ENCODE results near the gene REEP1.

DNA sequence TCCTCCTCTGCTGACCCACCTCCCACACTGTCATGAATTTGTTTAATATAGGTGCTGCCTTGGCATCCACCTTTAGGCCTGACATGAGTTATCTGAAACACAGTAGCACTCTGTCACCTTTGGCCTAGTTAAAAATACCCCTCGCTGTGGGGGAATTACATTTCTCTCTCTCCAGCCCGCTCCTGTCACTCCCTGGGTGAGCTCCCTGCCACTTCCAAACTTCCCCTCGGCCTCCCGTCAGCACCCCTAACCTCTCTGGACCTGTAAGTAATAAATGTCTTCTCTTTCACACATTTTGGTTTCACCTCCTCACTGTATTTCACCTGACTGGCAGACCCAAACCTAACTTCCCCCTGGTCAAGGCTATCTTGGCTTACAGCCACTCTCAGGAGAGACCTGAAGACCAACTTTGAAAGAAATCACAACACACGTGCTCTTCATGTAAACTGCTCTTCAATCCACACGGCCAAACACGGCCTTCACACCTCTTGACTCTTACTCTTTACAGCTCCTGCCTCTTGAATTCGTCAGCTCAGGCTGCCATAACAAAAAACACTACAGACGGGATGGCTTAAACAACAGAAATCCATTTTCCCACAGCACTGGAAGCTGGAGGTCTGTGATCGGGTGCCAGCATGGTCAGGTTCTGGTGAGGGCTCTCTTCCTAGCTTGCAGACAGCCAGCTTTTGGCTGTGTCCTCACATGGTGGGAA, 28.3 kb downstream of the REEP1 start:
- TF ChIP-seq, protein P1, sequence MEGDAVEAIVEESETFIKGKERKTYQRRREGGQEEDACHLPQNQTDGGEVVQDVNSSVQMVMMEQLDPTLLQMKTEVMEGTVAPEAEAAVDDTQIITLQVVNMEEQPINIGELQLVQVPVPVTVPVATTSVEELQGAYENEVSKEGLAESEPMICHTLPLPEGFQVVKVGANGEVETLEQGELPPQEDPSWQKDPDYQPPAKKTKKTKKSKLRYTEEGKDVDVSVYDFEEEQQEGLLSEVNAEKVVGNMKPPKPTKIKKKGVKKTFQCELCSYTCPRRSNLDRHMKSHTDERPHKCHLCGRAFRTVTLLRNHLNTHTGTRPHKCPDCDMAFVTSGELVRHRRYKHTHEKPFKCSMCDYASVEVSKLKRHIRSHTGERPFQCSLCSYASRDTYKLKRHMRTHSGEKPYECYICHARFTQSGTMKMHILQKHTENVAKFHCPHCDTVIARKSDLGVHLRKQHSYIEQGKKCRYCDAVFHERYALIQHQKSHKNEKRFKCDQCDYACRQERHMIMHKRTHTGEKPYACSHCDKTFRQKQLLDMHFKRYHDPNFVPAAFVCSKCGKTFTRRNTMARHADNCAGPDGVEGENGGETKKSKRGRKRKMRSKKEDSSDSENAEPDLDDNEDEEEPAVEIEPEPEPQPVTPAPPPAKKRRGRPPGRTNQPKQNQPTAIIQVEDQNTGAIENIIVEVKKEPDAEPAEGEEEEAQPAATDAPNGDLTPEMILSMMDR (conservative IDR thresholded peaks at IDR 0.05; ENCODE audit: low read depth, low read length) = no peak
- no peak for TF ChIP-seq EZH2 (IDR thresholded peaks at IDR 0.05; ENCODE audit: borderline replicate concordance, low read depth, low read length, poor library complexity, severe bottlenecking)
